ENCODE results near the gene GNL1.
A peak's percentile ranks its signal among the peaks of the same experiment; 100 is the strongest.

The GNL1 gene

DNA sequence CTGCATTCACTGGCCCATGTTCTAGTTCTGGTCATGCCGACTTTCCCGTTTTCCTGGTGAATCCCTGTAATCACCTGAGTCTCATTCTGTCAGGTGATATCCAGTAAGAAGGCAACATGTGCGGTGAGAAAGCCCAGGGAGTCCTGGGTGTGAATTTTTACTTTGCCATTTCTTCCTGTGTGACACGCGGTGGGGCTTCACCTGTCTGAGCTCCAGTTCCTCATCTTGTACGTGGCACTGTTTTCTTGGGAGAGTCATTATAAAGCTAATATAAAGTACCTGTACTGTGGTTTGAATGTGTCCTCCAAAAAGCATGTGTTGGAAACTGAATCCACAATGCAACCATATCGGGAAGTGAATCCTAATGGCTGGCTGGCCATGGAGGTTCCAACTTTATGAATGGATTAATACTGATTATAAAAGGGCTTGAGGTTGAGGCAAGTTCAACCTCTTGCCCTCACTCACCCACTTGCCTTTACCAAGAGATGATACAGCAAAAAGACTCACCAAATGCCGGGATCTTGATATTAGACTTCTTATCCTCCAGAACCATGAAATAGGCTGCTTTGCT, 61.9 kb downstream of the GNL1 start:
- Histone ChIP-seq H3K36me3 (ENCODE audit: insufficient read depth, low read length) (peaks cover 36% of the 10 kb centered on the region), H3K9ac (ENCODE audit: low read depth, low read length) (no peak overlapping the region), H3K4me3 (ENCODE audit: low read depth in 1 of 2, low read length in 2 of 2) (no peak overlapping the region), H3K27me3 (ENCODE audit: insufficient read depth, low read length, poor library complexity) (no peaks in the 10 kb centered on the region), H3K79me2 (ENCODE audit: insufficient read depth, low read length) (peaks cover 23% of the 10 kb centered on the region), H3K4me1 (ENCODE audit: insufficient read depth, low read length) (peaks cover 22% of the 10 kb centered on the region), H4K20me1 (ENCODE audit: insufficient read depth, low read length) (peaks cover 25% of the 10 kb centered on the region), H3K9me3 (ENCODE audit: insufficient read depth, low read length, severe bottlenecking) (no peaks in the 10 kb centered on the region), H3K27ac (ENCODE audit: low read length) (no peak overlapping the region), H2AFZ (ENCODE audit: low read depth, low read length) (no peak overlapping the region), H3K4me2 (ENCODE audit: insufficient read depth, low read length) (no peak overlapping the region)
- ATAC-seq (ENCODE audit: insufficient read depth, low read depth), result no peak
- TF ChIP-seq, protein P1, sequence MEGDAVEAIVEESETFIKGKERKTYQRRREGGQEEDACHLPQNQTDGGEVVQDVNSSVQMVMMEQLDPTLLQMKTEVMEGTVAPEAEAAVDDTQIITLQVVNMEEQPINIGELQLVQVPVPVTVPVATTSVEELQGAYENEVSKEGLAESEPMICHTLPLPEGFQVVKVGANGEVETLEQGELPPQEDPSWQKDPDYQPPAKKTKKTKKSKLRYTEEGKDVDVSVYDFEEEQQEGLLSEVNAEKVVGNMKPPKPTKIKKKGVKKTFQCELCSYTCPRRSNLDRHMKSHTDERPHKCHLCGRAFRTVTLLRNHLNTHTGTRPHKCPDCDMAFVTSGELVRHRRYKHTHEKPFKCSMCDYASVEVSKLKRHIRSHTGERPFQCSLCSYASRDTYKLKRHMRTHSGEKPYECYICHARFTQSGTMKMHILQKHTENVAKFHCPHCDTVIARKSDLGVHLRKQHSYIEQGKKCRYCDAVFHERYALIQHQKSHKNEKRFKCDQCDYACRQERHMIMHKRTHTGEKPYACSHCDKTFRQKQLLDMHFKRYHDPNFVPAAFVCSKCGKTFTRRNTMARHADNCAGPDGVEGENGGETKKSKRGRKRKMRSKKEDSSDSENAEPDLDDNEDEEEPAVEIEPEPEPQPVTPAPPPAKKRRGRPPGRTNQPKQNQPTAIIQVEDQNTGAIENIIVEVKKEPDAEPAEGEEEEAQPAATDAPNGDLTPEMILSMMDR (IDR thresholded peaks at IDR 0.05; ENCODE audit: borderline replicate concordance, extremely low read depth, low read length, poor library complexity, severe bottlenecking), result no peak
- DNase-seq, result peak; percentile 4

DNA sequence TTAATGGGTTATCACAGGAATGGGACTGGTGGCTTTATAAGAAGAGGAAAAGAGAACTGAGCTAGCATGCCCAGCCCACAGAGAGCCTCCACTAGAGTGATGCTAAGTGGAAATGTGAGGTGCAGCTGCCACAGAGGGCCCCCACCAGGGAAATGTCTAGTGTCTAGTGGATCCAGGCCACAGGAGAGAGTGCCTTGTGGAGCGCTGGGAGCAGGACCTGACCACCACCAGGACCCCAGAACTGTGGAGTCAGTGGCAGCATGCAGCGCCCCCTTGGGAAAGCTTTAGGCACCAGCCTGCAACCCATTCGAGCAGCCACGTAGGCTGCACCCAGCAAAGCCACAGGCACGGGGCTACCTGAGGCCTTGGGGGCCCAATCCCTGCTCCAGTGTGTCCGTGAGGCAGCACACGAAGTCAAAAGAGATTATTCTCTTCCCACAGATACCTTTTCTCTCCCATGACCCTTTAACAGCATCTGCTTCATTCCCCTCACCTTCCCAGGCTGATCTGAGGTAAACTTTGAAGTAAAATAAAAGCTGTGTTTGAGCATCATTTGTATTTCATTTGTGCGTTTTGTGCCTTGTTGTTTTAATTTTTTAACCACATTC, 62.5 kb downstream of the GNL1 start:
- Histone ChIP-seq H3K4me1 (ENCODE audit: insufficient read depth, low read length) (peaks cover 25% of the 10 kb centered on the region), H4K20me1 (ENCODE audit: insufficient read depth, low read length) (peaks cover 25% of the 10 kb centered on the region), H3K4me3 (ENCODE audit: low read depth in 1 of 2, low read length in 2 of 2) (no peak overlapping the region), H3K27ac (ENCODE audit: low read length) (no peak overlapping the region), H3K36me3 (ENCODE audit: insufficient read depth, low read length) (peaks cover 36% of the 10 kb centered on the region), H3K9me3 (ENCODE audit: insufficient read depth, low read length, severe bottlenecking) (no peaks in the 10 kb centered on the region), H2AFZ (ENCODE audit: low read depth, low read length) (no peak overlapping the region), H3K27me3 (ENCODE audit: insufficient read depth, low read length, poor library complexity) (no peaks in the 10 kb centered on the region), H3K4me2 (ENCODE audit: insufficient read depth, low read length) (no peak overlapping the region), H3K9ac (ENCODE audit: low read depth, low read length) (no peak overlapping the region), H3K79me2 (ENCODE audit: insufficient read depth, low read length) (peaks cover 23% of the 10 kb centered on the region)
- TF ChIP-seq EZH2 (IDR thresholded peaks at IDR 0.05; ENCODE audit: borderline replicate concordance, low read depth, low read length, severe bottlenecking), result no peak
- TF ChIP-seq, protein P1 (IDR thresholded peaks at IDR 0.05; ENCODE audit: borderline replicate concordance, extremely low read depth, low read length, poor library complexity, severe bottlenecking), result peak; percentile 48
- peak; percentile 31 for DNase-seq
- no peak for ATAC-seq (ENCODE audit: insufficient read depth, low read depth)

GRCh38 chr6:30491991-30492952, 64.0 kb downstream of the GNL1 start:
- no peak for DNase-seq
- H3K9ac ChIP-seq (ENCODE audit: low read depth, low read length), result no peak overlapping the region
- ATAC-seq (ENCODE audit: insufficient read depth, low read depth), result no peak
- peaks cover 25% of the 10 kb centered on the region for H4K20me1 ChIP-seq (ENCODE audit: insufficient read depth, low read length)
- no peaks in the 10 kb centered on the region for H3K27me3 ChIP-seq (ENCODE audit: insufficient read depth, low read length, poor library complexity)
- TF ChIP-seq, protein P1 (IDR thresholded peaks at IDR 0.05; ENCODE audit: borderline replicate concordance, extremely low read depth, low read length, poor library complexity, severe bottlenecking), result no peak
- no peak for TF ChIP-seq EZH2 (IDR thresholded peaks at IDR 0.05; ENCODE audit: borderline replicate concordance, low read depth, low read length, severe bottlenecking)
- no peak overlapping the region for H2AFZ ChIP-seq (ENCODE audit: low read depth, low read length)
- no peak overlapping the region for H3K27ac ChIP-seq (ENCODE audit: low read length)
- H3K4me1 ChIP-seq (ENCODE audit: insufficient read depth, low read length), result peaks cover 25% of the 10 kb centered on the region
- H3K4me2 ChIP-seq (ENCODE audit: insufficient read depth, low read length), result peak overlapping the region; percentile 3
- H3K9me3 ChIP-seq (ENCODE audit: insufficient read depth, low read length, severe bottlenecking), result no peaks in the 10 kb centered on the region
- H3K4me3 ChIP-seq (ENCODE audit: low read depth in 1 of 2, low read length in 2 of 2), result no peak overlapping the region
- H3K79me2 ChIP-seq (ENCODE audit: insufficient read depth, low read length), result peaks cover 23% of the 10 kb centered on the region
- peaks cover 36% of the 10 kb centered on the region for H3K36me3 ChIP-seq (ENCODE audit: insufficient read depth, low read length)

All from DND-41 (cell line).